Lower lobe of right lung (tissue), 2 donors: ENCODE results near the gene CAV2. TPM values are rescaled to one million over a fixed set of nuclear protein-coding genes. Genes with fewer than 3 reads are reported as not detected.

Experiments
- ATAC-seq, 2 donors: fragments of 200-7000 bp; cut with Tn5 transposase; one replicate each; pipeline ENCODE4 v1.9.1; 2020 to 2022; ENCODE audit warnings: mild to moderate bottlenecking in 2 of 2, moderate library complexity in 2 of 2
- DNase-seq: peaks from one replicate; pipeline ENCODE4 v3.0.0-alpha.2; 2020
- H3K27ac ChIP-seq: fragments of 200-600 bp; one replicate; pipeline ENCODE4 v1.8.0; 2022
- H3K27me3 ChIP-seq: fragments of 200-600 bp; one replicate; pipeline ENCODE4 v1.8.0; 2022; ENCODE audit warnings: low read depth
- H3K36me3 ChIP-seq: fragments of 200-600 bp; one replicate; pipeline ENCODE4 v1.8.0; 2022; ENCODE audit warnings: mild to moderate bottlenecking
- H3K4me1 ChIP-seq: fragments of 200-600 bp; one replicate; pipeline ENCODE4 v1.8.0; 2022
- H3K4me3 ChIP-seq: fragments of 200-600 bp; one replicate; pipeline ENCODE4 v1.8.0; 2022; ENCODE audit warnings: mild to moderate bottlenecking
- H3K9me3 ChIP-seq: fragments of 200-600 bp; one replicate; pipeline ENCODE4 v1.8.0; 2022
- CTCF ChIP-seq: fragments of 200-600 bp; IDR thresholded peaks from one replicate; pipeline ENCODE4 v1.8.0; 2022; ENCODE audit warnings: antibody characterized with exemption, mild to moderate bottlenecking
- intact Hi-C: fragments of 100-400 bp; cut with DNase I; formaldehyde crosslinking; loops from one replicate; pipeline ENCODE4 v1.11.0; 2022
- total RNA-seq: library from RNA; stranded (reverse); fragmentation: NEBNext Ultra II Directional; extraction: Animal tissue kit (Norgen Biotek cat#: 25700); gene quantifications from one replicate; pipeline ENCODE4 v1.2.1, GENCODE V29; 2021
- donor health status: DM: no; HTN: yes; CAD: no; lungs with severe emphysema.

Gene CAV2
- total RNA-seq, 1 donor from 2014 or later: 143 TPM

DNA sequence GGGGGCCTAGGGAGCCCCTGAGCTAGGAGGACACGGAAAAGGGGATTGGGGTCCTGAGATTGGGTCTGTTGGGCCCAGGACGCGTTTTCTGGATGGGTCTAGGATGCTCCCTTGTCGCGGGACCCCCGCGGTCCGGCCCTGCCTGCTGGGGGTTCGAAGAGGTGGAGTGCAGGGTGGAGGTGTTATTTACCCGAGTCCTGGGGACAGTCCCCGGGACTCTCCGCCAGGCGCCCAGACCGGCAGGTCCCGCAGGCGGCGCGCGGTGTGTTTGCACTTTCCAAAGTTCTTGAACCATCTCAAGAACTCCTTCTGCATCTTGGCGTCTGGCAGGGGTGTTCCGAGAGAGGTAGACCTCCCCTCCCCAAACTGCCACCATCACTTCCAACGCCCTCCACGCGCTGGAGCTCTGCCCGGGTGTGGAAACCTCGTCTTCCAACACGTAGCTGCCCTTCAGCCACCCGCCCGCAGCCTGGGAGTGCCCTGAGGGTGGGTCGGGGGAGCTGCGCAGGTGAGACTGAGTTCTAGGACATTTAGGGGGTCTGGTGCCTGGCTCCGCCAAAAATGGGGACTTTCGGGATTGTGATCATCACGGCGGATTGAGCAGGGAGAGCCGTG is 25.9 kb downstream of the CAV2 start:
- H3K9me3 ChIP-seq: no peaks in the 10 kb centered on the region
- peak overlapping the region; percentile 92 for H3K27ac ChIP-seq
- peak; percentile 77 to 80 for ATAC-seq
- H3K27me3 ChIP-seq: peaks cover 10% of the 10 kb centered on the region
- TF ChIP-seq CTCF: no peak
- intact Hi-C loops: loop anchor here (10.0 kb wide), 1 partner anchor 261 kb away; no protein-coding TSS in a partner anchor
- peaks cover 8% of the 10 kb centered on the region for H3K36me3 ChIP-seq
- peak; percentile 79 for DNase-seq
- peak overlapping the region; percentile 76 for H3K4me3 ChIP-seq
- peaks cover 22% of the 10 kb centered on the region for H3K4me1 ChIP-seq

DNA sequence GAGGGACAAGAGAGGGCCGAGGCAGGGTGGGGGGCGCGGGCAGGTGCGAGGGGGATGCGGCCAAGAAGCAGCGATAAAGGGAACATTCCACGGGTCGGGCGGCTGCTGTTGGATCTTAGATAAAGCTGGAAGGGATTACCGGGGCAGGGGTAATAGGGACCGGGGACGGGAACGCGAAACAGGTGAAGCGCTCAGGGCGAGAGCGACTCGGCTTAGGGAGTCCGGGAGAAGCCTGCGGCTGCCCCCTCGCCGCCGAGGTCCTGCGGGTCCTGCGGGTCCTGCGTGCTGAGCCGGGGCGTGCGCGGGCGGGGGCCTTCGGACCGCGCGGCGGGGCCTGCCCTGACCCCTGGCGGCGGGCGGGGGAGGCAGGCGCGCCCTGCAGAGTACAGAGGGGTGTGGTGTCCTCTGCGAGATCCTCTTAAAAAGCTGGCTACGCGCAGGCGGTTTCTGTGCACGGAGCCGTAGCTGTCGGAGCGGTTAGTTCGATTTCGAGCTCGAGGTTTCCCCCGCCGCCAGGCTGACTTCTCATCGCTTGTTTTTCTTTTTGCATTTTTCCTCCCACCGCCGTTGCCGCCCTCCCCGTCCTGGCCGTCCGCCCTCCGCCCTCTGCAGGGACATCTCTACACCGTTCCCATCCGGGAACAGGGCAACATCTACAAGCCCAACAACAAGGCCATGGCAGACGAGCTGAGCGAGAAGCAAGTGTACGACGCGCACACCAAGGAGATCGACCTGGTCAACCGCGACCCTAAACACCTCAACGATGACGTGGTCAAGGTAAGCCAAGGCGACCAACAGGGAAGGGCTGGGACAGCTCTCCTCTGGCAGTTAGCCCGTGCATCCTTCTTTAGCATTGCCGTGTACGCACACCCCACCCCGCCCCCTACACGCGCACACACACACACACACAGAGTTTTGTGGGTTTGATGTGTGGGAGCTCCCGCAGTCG is 26.6 kb downstream of the CAV2 start:
- Histone ChIP-seq H3K27me3 (peaks cover 10% of the 10 kb centered on the region), H3K27ac (peak overlapping the region; percentile 92), H3K9me3 (no peaks in the 10 kb centered on the region), H3K4me3 (peak overlapping the region; percentile 76), H3K36me3 (peaks cover 8% of the 10 kb centered on the region), H3K4me1 (peaks cover 27% of the 10 kb centered on the region)
- DNase-seq (peak; percentile 85), ATAC-seq (peak; percentile 89 to 94)
- TF ChIP-seq CTCF: peak; percentile 87
- intact Hi-C loops: loop anchor here (10.0 kb wide), 1 partner anchor 261 kb away; no protein-coding TSS in a partner anchor

DNA sequence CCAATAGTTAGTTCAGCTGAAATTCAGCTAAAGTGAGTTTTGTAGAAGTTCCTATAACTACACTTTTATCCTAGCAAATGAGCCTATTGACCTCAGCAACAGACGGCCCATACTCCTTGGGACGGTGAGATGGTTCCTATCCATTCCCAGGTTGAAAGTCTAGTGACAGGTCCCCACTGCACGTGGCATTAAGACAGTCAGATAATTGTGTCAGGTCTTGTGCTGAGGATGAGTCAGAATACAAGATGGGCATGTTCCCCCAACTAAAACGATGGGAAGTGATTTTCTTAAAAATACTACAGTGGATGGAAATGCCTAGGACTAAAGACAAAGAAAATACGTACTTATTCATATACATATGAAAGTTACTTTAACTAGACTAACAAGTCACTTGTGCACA is 27.4 kb downstream of the CAV2 start:
- H3K36me3 ChIP-seq: peaks cover 8% of the 10 kb centered on the region
- peaks cover 10% of the 10 kb centered on the region for H3K27me3 ChIP-seq
- peak overlapping the region; percentile 76 for H3K4me3 ChIP-seq
- TF ChIP-seq CTCF: no peak
- intact Hi-C loops: loop anchor here (10.0 kb wide), 1 partner anchor 262 kb away; no protein-coding TSS in a partner anchor
- no peak for ATAC-seq
- no peak for DNase-seq
- H3K4me1 ChIP-seq: peaks cover 27% of the 10 kb centered on the region
- H3K9me3 ChIP-seq: no peaks in the 10 kb centered on the region
- peak overlapping the region; percentile 92 for H3K27ac ChIP-seq

GRCh38 chr7:116527521-116527920 is 28.0 kb downstream of the CAV2 start:
- H3K4me3 ChIP-seq: peak overlapping the region; percentile 76
- peak overlapping the region; percentile 92 for H3K27ac ChIP-seq
- no peak for ATAC-seq
- intact Hi-C loops: loop anchor here (10.0 kb wide), 1 partner anchor 263 kb away; no protein-coding TSS in a partner anchor
- peaks cover 27% of the 10 kb centered on the region for H3K4me1 ChIP-seq
- H3K9me3 ChIP-seq: no peaks in the 10 kb centered on the region
- peaks cover 8% of the 10 kb centered on the region for H3K36me3 ChIP-seq
- DNase-seq: no peak
- H3K27me3 ChIP-seq: peaks cover 10% of the 10 kb centered on the region
- no peak for TF ChIP-seq CTCF

DNA sequence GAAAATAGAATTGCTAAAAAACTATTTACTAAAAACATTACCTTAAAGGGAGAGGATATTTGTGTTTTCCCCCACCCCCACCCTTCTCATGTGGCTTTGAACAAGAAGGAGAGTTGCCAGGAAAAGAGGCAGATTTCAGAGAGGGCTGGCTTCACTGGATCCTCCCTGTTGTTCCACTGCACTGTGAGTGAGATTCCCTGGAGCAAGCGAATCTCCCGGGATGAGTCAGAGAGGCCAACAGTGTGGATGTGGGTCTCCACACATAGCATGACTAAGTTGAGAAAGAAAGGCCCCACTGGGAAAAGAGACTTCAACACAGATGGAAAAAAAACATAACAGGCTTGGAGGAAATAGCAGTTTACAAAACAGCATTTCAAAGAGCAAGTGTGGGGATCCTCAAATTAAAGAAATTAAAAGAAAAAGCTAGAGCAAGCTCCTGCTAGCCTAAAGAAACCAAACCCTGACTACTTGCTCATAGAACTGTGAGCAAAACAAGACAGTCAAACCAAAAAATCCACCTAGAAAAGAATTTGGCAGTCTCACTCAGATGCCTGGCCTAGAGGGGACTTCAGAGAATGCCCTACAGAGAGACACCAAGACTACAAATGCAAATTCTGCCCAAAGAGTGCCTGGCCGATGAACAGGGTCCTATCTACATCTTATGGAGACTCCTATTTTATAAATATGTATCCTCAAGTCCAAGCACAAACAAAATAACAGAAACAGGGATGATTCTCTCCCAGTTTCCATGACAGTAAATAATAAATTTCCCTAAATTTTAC is 28.7 kb downstream of the CAV2 start:
- DNase-seq: no peak
- intact Hi-C loops: loop anchor here (10.0 kb wide), 1 partner anchor 263 kb away; no protein-coding TSS in a partner anchor
- ATAC-seq: no peak
- Histone ChIP-seq H3K36me3 (peaks cover 8% of the 10 kb centered on the region), H3K4me3 (peak overlapping the region; percentile 76), H3K9me3 (no peaks in the 10 kb centered on the region), H3K27ac (peak overlapping the region; percentile 92), H3K4me1 (peaks cover 27% of the 10 kb centered on the region), H3K27me3 (peaks cover 10% of the 10 kb centered on the region)
- no peak for TF ChIP-seq CTCF
